Stomach (tissue), 9 donors: ENCODE results near the gene ARHGEF25. TPM values are rescaled to one million over a fixed set of nuclear protein-coding genes. Genes with fewer than 3 reads are reported as not detected.

Experiments used
- DNase-seq, 2 donors: peaks; one replicate each; pipeline versions ENCODE4 v3.0.0 to v3.0.0-alpha.2; 2013 to 2019
- H3K27ac ChIP-seq, 5 donors: fragments of 200-600 bp in 4 of 5; sonication (generic) in 4 of 5; one replicate each; pipeline ENCODE4 v1.5.1; 2013 to 2019; ENCODE audit warnings: mild to moderate bottlenecking in 1 of 5, moderate library complexity in 1 of 5
- H3K27me3 ChIP-seq, 3 donors: fragments of 200-600 bp; sonication (generic); one replicate each; pipeline ENCODE4 v1.5.1; 2017 to 2019; ENCODE audit warnings: mixed run types in 1 of 3
- H3K36me3 ChIP-seq, 4 donors: fragments of 200-600 bp; sonication (generic); 1 replicate in 3 of 4; 2 replicates in 1 of 4; pipeline ENCODE4 v1.5.1; 2016 to 2019
- H3K4me1 ChIP-seq, 4 donors: fragments of 200-600 bp; sonication (generic); one replicate each; pipeline ENCODE4 v1.5.1; 2016 to 2019
- H3K4me3 ChIP-seq, 4 donors: fragments of 200-600 bp; sonication (generic) in 3 of 4; one replicate each; pipeline ENCODE4 v1.5.1; 2016 to 2019; ENCODE audit warnings: mild to moderate bottlenecking in 1 of 4
- H3K9me3 ChIP-seq, 4 donors: fragments of 200-600 bp; sonication (generic); one replicate each; pipeline ENCODE4 v1.5.1; 2016 to 2019
- EP300 ChIP-seq: sonication (generic); formaldehyde crosslinking; IDR thresholded peaks from one replicate; pipeline ENCODE4 v1.6.1; 2017; ENCODE audit warnings: antibody characterized with exemption
- POLR2A ChIP-seq, 4 donors: fragments of 450-650 bp; IDR thresholded peaks; one replicate each; pipeline ENCODE4 v1.6.1; 2016; ENCODE audit warnings: antibody characterized with exemption in 4 of 4, control low read depth in 2 of 4, mild to moderate bottlenecking in 1 of 4, moderate library complexity in 1 of 4
- POLR2AphosphoS5 ChIP-seq, 3 donors: sonication (generic); formaldehyde crosslinking; IDR thresholded peaks; one replicate each; pipeline ENCODE4 v1.6.1; 2016; ENCODE audit warnings: antibody characterized with exemption in 3 of 3
- WGBS, 5 donors: extraction: QIAGEN DNeasy Blood & Tissue Kit in 3 of 5; methylation state at CpG; one replicate each; pipeline versions ENCODE4 v1.1.5 to v1.1.7; 2013 to 2018; 5-methylcytosine and 5-hydroxymethylcytosine counted together
- intact Hi-C: fragments of 100-400 bp; cut with DNase I; formaldehyde crosslinking; loops from one replicate; pipeline ENCODE4 v1.15.1; 2023; ENCODE audit warnings: low total_unique reads
- polyA plus RNA-seq, 3 donors: library from polyadenylated mRNA; stranded (reverse); fragments of 200-250 nt; gene quantifications; one replicate each; pipeline ENCODE4 v1.2.3, GENCODE V29; 2013
- total RNA-seq, 5 donors: library from RNA; depleted of rRNA; stranded (reverse); fragments of >200 nt; gene quantifications; one replicate each; pipeline versions ENCODE4 v1.1.0 to v1.2.3, GENCODE V29; 2014 to 2016
- TF ChIP-seq, protein P1 (sequence below), 7 experiments: fragments of 450-650 bp in 4 of 7; fragments of 200-600 bp in 3 of 7; sonication (generic) in 3 of 7; IDR thresholded peaks; one replicate each; pipeline ENCODE4 v1.5.1; 2016 to 2019; ENCODE audit warnings: antibody characterized with exemption in 7 of 7, control low read depth in 2 of 7, mild to moderate bottlenecking in 1 of 7
- donor health status: healthy with polysubstance abuse.
- donor health status: Bipolar disorder and iron deficiency.
- donor health status: healthy.

ARHGEF25 gene
- total and polyA plus RNA-seq, 8 donors = 18.7 to 220 (median 30.4) TPM

DNA sequence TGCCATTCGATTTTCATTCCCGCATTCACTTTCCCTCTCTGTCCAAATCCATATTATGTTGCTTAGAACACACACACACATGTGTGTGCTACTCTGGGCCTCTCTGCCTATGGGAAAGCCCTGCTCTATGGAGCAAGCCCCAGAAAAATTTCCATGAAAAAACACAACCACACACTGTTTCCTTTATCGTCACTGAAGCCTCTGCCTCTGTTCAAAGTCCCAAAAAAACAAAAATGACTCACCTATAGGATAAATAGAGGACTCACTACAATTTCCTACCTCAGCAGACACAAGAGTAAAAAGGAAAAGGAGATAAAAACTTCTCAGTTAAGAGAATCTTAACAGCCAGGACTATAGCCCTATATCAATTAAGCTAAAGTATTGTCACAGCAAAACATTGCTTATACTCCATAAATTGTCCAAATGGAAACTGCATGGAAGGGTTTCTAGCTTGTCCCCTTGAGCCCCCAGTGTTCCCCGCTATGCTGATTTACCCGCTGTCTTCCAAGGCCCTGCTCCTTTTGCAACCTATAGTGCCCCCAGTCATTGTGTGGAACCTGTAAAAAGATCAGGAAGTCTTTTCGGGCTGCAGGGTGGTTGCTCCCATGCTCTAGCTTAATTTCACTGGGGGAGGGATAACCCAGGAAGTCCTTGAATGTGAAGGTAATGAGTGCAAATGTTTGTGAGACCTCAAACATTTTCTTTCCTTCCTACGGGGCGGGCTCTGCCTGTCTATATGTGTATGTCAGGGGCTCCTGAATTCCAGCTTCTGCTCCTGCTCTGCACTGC lies 31.4 kb upstream of the ARHGEF25 start:
- no peak overlapping the region for H3K27ac ChIP-seq
- TF ChIP-seq, protein P1, sequence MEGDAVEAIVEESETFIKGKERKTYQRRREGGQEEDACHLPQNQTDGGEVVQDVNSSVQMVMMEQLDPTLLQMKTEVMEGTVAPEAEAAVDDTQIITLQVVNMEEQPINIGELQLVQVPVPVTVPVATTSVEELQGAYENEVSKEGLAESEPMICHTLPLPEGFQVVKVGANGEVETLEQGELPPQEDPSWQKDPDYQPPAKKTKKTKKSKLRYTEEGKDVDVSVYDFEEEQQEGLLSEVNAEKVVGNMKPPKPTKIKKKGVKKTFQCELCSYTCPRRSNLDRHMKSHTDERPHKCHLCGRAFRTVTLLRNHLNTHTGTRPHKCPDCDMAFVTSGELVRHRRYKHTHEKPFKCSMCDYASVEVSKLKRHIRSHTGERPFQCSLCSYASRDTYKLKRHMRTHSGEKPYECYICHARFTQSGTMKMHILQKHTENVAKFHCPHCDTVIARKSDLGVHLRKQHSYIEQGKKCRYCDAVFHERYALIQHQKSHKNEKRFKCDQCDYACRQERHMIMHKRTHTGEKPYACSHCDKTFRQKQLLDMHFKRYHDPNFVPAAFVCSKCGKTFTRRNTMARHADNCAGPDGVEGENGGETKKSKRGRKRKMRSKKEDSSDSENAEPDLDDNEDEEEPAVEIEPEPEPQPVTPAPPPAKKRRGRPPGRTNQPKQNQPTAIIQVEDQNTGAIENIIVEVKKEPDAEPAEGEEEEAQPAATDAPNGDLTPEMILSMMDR (IDR thresholded peaks at IDR 0.05) = no peak
- TF ChIP-seq EP300 = no peak
- peaks cover 0 to 15% (median 4%) of the 10 kb centered on the region in 4 donors for H3K36me3 ChIP-seq
- H3K4me3 ChIP-seq = no peak overlapping the region
- intact Hi-C loops = loop anchor here (5.0 kb wide), 1 partner anchor 42 kb away; no protein-coding TSS in a partner anchor
- H3K4me1 ChIP-seq = no peaks in the 10 kb centered on the region
- WGBS, 5 donors = 75 to 85% (median 83%) methylated on average over 8 of the region's 8 CpGs
- no peak for DNase-seq
- no peaks in the 10 kb centered on the region for H3K9me3 ChIP-seq
- H3K27me3 ChIP-seq = peaks cover 0 to 2% (median 0%) of the 10 kb centered on the region in 3 donors

DNA sequence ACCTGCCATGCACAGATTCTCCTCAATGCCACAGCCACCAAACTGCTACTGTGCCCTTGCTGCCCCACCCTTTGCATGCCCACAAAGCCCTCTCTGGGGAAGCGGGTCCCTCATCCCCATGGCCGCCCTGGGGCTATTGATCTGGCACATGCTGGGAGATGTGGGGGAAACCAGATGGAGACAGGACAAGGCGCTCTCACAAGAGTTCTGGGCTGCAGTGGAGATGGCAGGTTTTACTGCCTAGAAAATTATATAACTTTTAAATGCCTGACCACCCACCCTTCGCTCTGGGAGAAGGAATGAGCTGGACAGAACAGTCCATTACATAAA lies 30.8 kb upstream of the ARHGEF25 start:
- DNase-seq = no peak
- intact Hi-C loops = loop anchor here (5.0 kb wide), 1 partner anchor 42 kb away; no protein-coding TSS in a partner anchor
- TF ChIP-seq POLR2A (IDR thresholded peaks at IDR 0.05) (no peak), EP300 (no peak), POLR2AphosphoS5 (IDR thresholded peaks at IDR 0.05) (no peak)
- TF ChIP-seq, protein P1 (IDR thresholded peaks at IDR 0.05) = no peak
- Histone ChIP-seq H3K27me3 (peaks cover 0 to 7% (median 0%) of the 10 kb centered on the region in 3 donors), H3K9me3 (no peaks in the 10 kb centered on the region), H3K4me1 (no peaks in the 10 kb centered on the region), H3K36me3 (peaks cover 0 to 11% (median 4%) of the 10 kb centered on the region in 4 donors), H3K4me3 (no peak overlapping the region), H3K27ac (no peak overlapping the region)
- WGBS, 5 donors = 85 to 93% (median 89%) methylated on average over 4 of the region's 4 CpGs

DNA sequence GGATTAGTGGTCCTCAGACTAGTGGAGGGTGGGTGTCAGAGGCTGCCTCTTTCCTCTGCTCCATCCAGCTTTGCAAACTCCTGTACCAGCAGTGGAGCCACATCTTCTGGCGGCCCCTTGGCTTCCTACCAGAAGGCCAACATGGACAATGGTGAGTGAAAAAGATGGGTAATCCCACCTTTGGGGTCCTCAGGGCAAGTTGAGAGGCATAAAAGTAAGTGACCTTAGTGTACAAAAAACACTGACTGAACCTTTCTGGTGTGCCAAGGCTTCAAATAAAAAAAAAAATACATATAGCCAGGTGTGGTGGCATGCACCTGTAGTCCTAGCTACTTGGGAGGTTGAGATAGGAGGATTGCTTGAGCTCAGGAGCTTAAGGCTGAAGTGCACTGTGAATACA lies 29.4 kb upstream of the ARHGEF25 start:
- WGBS, 5 donors = 80 to 100% (median 94%) methylated on average over 1 of the region's 1 CpG
- H3K4me3 ChIP-seq = no peak overlapping the region
- H3K9me3 ChIP-seq = no peaks in the 10 kb centered on the region
- H3K36me3 ChIP-seq = peaks cover 0 to 5% (median 2%) of the 10 kb centered on the region in 4 donors
- TF ChIP-seq POLR2A (IDR thresholded peaks at IDR 0.05) = no peak
- TF ChIP-seq, protein P1 (IDR thresholded peaks at IDR 0.05) = no peak
- TF ChIP-seq POLR2AphosphoS5 (IDR thresholded peaks at IDR 0.05) = no peak
- peaks cover 0 to 9% (median 0%) of the 10 kb centered on the region in 3 donors for H3K27me3 ChIP-seq
- intact Hi-C loops = loop anchor here (5.0 kb wide), 1 partner anchor 40 kb away; no protein-coding TSS in a partner anchor
- H3K4me1 ChIP-seq = no peaks in the 10 kb centered on the region
- no peak overlapping the region for H3K27ac ChIP-seq
- DNase-seq = no peak

DNA sequence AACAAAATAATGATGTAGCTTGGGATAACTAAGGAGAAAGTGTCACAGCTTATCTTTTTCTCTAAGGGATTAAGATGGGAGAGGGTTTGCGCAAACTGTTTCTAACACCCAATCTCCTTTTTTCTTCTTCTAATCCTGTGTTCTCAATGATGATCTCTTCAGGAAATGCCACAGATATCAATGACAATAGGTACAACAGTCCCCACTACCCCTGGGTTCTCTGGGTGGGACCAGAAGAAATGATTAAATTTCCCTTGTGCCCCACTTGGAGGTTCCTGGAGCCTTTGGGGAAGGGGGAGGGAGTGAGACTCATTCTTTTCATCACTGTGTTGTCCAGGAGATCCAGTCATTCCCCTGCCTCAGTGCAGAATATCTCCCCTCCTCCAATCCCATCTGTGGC lies 28.8 kb upstream of the ARHGEF25 start:
- TF ChIP-seq, protein P1 (IDR thresholded peaks at IDR 0.05) = no peak
- no peak for TF ChIP-seq EP300
- TF ChIP-seq POLR2A (IDR thresholded peaks at IDR 0.05) = no peak
- TF ChIP-seq POLR2AphosphoS5 (IDR thresholded peaks at IDR 0.05) = no peak
- no peaks in the 10 kb centered on the region for H3K4me1 ChIP-seq
- no peak overlapping the region for H3K27ac ChIP-seq
- no peak overlapping the region for H3K4me3 ChIP-seq
- 92 to 100% (median 100%) methylated on average over 1 of the region's 1 CpG for WGBS, 5 donors
- DNase-seq = no peak
- H3K27me3 ChIP-seq = peaks cover 0 to 9% (median 0%) of the 10 kb centered on the region in 3 donors
- H3K9me3 ChIP-seq = no peaks in the 10 kb centered on the region
- intact Hi-C loops = loop anchor here (5.0 kb wide), 1 partner anchor 40 kb away; no protein-coding TSS in a partner anchor
- peaks cover 0 to 5% (median 2%) of the 10 kb centered on the region in 4 donors for H3K36me3 ChIP-seq
